ENCODE measurements around the gene ZNF608.

ZNF608 gene

GRCh38 chr5:124736082-124736804 lies 10.2 kb downstream of the ZNF608 start:
- DNase-seq = no peak

GRCh38 chr5:124735169-124735858 lies 11.1 kb downstream of the ZNF608 start:
- DNase-seq = no peak

GRCh38 chr5:124734574-124735168 lies 11.8 kb downstream of the ZNF608 start:
- no peak for DNase-seq

DNA sequence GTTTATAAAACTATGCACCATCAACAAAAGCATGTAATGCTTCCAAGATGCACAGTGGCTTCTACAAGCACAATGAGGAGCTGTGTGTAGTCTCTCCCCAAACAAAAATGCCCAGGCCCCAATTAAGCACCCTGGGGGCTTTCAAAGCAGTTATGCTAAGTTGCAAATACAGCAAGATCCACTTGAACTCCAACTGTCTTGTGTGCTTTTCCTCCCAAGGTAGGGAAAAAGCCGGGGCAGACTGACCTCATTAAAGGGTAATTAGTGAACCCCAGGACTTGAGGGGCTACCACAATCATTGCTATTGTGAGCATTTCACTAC lies 13.1 kb downstream of the ZNF608 start:
- no peak for DNase-seq

DNA sequence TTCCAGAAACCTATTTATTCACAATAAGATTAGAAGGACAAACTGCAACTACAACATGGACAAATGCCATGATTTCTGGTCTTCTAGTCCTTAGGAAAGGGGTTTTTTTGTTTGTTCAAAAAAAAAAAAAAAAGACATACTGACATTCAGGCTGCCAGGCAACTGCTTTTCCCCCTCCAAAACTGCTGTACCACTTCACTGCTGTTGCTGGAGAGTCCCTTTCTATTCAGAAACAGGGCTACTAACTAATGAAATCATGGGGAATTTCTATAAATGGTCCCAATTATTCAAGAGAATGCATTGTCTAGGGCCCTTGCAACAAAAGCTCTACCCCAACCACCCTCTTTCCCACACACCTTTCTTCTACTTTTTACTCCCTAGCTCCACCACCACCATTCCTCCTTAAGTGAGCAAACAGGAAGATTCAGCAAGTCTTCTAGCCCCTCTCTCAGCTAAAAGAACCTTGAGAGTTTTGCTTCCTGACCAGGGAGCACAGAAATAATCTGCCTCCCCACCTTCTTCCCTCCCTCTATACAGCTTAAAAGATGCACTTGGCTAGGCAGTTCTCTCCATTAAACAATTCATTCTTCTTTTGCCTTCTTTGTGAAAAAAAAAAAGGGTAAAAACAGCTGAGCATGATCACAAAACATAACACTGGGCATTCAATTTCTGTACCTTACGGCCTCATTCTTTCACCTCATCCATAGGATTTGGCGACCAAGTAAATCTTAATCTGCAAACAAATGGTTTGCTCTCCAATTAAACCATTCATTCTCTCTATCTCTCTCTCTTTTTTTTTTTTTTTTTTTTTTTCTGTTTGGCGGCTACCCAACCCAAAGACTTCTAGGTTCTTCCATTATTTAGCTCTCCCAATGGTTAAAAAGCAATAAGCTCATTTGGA lies 13.8 kb downstream of the ZNF608 start:
- DNase-seq = no peak

GRCh38 chr5:124730381-124730780 lies 16.1 kb downstream of the ZNF608 start:
- DNase-seq = no peak

DNA sequence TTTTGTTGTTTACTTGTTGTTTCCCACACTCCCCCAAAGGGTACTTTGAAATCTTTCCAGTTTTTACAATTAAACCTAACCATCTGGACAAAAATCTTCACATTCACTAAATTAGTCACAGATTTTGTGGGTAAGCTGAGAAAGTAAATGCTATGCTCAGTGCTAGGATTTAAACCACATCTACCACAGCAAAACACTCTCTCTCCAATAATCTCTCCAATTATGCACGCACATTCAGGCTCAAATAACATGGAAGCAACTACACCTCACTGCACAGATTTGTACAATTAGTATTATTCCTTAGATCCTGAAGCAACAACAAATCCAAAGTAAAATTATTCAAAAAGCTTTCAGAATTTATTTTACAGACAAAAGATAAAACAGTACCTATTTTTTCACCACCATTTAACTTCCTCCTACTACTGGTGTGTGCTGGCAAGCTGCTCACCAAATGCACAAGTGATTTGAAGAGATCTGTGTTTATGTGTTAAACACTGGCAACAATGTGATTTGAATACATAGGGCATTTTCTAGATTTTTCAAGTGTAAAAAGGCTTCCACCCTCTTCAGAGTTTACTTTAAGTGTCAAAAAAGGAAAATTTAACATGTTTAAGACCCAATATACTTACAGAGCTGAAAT lies 16.6 kb downstream of the ZNF608 start:
- no peak for DNase-seq

- DNase-seq = no peak
These were observed 17.5 kb downstream of the ZNF608 start for GRCh38 chr5:124728968-124729332.

- DNase-seq = no peak
These were observed 18.0 kb downstream of the ZNF608 start for GRCh38 chr5:124728331-124728967.

GRCh38 chr5:124726631-124727362 lies 19.6 kb downstream of the ZNF608 start:
- DNase-seq = no peak

GRCh38 chr5:124725622-124726258 lies 20.7 kb downstream of the ZNF608 start:
- DNase-seq = no peak

DNA sequence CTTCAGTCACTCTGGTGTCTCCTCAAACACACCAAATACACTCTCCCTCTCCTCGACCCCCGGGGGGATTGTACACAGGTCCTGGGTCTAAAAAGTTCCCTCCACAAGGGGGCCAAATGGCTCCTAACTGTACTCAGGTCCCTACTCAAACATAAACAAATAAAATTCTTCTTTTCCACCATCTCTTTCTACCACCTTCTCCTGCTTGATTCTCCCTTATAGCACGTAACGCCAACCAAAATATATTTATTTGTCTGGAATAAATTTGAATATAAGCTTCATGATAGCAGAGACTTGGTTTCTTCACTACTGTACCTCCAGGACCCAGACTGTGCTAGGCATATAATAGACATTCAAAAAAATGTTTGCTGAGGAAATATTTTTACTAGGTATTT lies 21.4 kb downstream of the ZNF608 start:
- no peak for DNase-seq

DNA sequence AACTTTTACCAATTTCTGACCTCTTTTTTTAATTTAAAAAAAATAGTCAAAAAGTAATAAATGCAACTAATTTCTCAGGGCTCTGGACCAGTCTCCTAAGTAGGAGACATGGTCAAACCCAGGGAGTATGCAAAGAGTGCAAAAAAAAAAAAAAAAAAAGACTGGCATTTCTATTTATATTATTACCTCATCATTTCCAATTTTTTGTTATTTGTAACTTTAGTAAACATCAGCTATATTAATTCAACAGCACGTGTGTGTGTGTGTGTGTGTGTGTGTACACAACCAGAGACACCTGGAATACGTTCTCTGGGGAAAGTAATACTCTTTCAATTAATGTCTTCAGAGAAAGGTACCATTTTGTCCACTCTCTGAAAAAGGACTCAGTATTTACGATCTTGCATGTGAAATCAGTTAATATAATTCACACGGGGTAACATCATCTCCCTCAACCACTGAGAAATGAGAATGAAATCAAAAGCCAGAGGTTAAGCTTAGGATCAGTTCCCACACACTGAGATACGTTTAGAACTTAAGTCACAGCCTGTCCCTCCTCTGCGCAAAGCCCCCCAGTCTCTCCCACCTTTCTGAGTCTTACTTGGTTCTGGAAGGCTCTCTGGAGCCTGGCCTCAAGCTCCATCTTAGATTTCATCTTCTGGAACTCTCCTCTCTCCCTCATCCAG lies 21.9 kb downstream of the ZNF608 start:
- no peak for DNase-seq

- DNase-seq = no peak
These were observed 25.2 kb downstream of the ZNF608 start for GRCh38 chr5:124721229-124721735.

DNA sequence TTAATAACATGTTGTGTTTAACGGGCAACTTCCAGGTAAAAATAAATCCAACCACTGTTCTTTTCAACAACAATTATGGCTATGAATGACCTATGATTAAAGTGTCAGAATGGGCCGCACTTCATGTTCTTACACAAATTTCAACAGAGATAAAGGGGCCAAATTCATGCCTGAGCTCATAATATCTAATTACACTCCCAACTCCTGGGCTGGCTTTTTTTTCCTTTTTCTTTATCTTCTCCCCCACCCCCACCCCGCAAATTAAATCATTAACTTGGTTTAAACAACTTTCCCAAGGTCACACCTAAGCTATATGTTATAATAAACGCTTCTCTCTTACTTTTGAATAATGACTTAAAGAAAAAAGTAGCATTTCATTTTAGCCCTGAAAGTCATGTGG lies 25.8 kb downstream of the ZNF608 start:
- no peak for DNase-seq

DNA sequence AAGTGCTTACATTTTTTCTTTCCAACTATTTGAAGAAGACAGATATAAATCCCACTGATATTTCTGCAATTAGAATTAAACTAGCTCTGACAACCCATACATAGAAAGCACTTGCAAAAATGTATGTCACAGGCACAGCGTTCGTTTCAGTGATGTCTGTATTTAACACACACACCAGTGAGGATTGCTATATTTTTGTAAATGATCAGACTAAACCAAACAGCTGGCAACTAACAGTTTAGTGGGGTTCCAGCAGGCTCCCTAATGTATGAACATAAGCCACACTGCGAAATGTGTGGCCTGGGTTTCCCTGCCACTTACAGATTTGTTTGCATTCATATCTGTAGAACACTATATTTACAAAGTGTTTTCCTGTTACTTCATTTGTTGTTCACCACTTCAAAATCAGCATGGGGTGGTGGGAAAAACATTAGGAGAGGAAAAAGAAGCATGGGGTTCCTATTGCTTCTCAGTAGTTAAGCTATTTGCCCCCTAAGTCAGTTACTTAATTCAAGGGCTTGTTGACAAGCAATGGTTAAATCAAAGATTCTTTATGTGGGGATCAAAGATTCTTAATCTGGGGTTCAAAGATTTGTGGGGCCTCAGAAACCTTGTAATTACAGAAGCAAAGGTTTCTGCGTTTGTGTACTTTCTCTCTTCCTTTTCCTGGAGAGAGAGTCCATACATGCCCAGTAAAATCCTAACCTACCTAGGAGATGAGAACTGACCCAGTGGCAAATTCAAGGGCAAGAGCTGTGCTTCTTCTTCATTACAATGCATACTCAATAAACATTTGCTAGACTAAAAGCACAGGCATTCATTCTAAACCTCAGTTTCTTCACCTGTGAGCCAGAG lies 27.1 kb downstream of the ZNF608 start:
- no peak for DNase-seq

GRCh38 chr5:124718380-124718789 lies 28.1 kb downstream of the ZNF608 start:
- DNase-seq = no peak

DNA sequence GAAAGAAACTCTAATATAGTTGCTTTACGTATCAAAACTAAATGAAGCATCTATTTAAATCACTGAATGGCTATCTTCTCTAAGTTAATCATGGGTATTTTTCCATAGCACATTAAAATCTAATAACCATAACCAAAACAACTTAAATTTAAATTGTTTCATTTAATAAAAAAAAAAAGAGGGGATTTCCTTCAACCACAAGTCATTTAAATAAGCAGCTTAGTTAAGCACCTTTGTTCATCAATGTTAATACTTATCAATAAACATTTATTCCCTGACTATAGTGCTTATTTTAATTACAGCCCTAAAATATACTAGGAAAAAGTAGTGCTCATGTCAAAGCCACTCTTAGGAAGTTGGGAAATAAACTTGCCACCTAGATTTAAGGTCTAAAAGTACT lies 30.3 kb downstream of the ZNF608 start:
- no peak for DNase-seq

GRCh38 chr5:124714910-124715309 lies 31.5 kb downstream of the ZNF608 start:
- DNase-seq = no peak
